ENCODE results near the gene FAAP20.
A peak's percentile ranks its signal among the peaks of the same experiment; 100 is the strongest.

FAAP20 gene

GRCh38 chr1:2199042-2199810 lies 4.7 kb upstream of the FAAP20 start:
- Histone ChIP-seq H3K27ac (replicated peaks; ENCODE audit: low read length) (peak overlapping the region; percentile 46), H3K18ac (ENCODE audit: low read length) (peak overlapping the region; percentile 97), H2BK15ac (ENCODE audit: low read length) (peak overlapping the region; percentile 100), H4K91ac (ENCODE audit: low read depth, low read length, poor library complexity) (peak overlapping the region; percentile 72), H2BK12ac (ENCODE audit: low read length) (peak overlapping the region; percentile 84), H2AK5ac (ENCODE audit: low read depth, low read length) (peak overlapping the region; percentile 100), H3K14ac (ENCODE audit: low read length) (peak overlapping the region; percentile 17), H3K9me3 (replicated peaks in 1 of 2; ENCODE audit: control insufficient read depth in 2 of 2, insufficient read depth in 1 of 2, low read depth in 1 of 2, low read length in 2 of 2) (no peaks in the 10 kb centered on the region), H2BK120ac (ENCODE audit: low read depth, low read length) (no peak overlapping the region), H3K36me3 (replicated peaks in 1 of 2; ENCODE audit: control insufficient read depth in 2 of 2, insufficient read depth in 2 of 2, low read length in 2 of 2) (no peaks in the 10 kb centered on the region), H3K4ac (ENCODE audit: low read length) (peak overlapping the region; percentile 95), H2BK5ac (ENCODE audit: low read length) (peak overlapping the region; percentile 94), H3K27me3 (ENCODE audit: control insufficient read depth in 3 of 3, insufficient read depth in 3 of 3, low read depth in 1 of 3, low read length in 3 of 3) (peaks cover 0 to 3% (median 0%) of the 10 kb centered on the region in 3 experiments), H3K4me3 (ENCODE audit: low read length in 2 of 2) (peak overlapping the region in 1 of 2 donors; percentile 68), H3K4me1 (ENCODE audit: control insufficient read depth in 2 of 2, insufficient read depth in 1 of 2, low read depth in 1 of 2, low read length in 2 of 2) (peaks cover 15 to 33% of the 10 kb centered on the region in 2 donors), H4K8ac (ENCODE audit: low read depth, low read length) (peak overlapping the region; percentile 96), H2AFZ (ENCODE audit: low read length) (peak overlapping the region; percentile 86), H3K79me1 (ENCODE audit: low read depth, low read length) (peaks cover 4% of the 10 kb centered on the region), H3K9ac (ENCODE audit: low read depth, low read length, poor library complexity) (peak overlapping the region; percentile 86), H3K23ac (ENCODE audit: low read depth, low read length, poor library complexity) (peak overlapping the region; percentile 98), H3K4me2 (ENCODE audit: insufficient read depth, low read length, poor library complexity, severe bottlenecking) (peak overlapping the region; percentile 54)
- WGBS, 2 donors (ENCODE audit: extremely low coverage in 2 of 2, insufficient read length in 2 of 2, insufficient replicate concordance in 1 of 2) = no CpG with 5 or more reads among the region's 24 CpGs
- peak; percentile 62 for DNase-seq (ENCODE audit: low spot score)

- no peak overlapping the region for H2BK120ac ChIP-seq (ENCODE audit: low read depth, low read length)
These were observed 4.0 kb upstream of the FAAP20 start for GRCh38 chr1:2198571-2198970.

GRCh38 chr1:2197707-2198165 lies 3.2 kb upstream of the FAAP20 start:
- no peak overlapping the region for H3K18ac ChIP-seq (ENCODE audit: low read length)
- H3K4ac ChIP-seq (ENCODE audit: low read length) = peak overlapping the region; percentile 11
- no CpG with 5 or more reads among the region's 10 CpGs for WGBS, 2 donors (ENCODE audit: extremely low coverage in 2 of 2, insufficient read length in 2 of 2, insufficient replicate concordance in 1 of 2)
- no peak for DNase-seq (ENCODE audit: low spot score)
- peak overlapping the region; percentile 41 for H2BK12ac ChIP-seq (ENCODE audit: low read length)
- H3K9ac ChIP-seq (ENCODE audit: low read depth, low read length, poor library complexity) = peak overlapping the region; percentile 60
- H3K23ac ChIP-seq (ENCODE audit: low read depth, low read length, poor library complexity) = no peak overlapping the region
- H2BK15ac ChIP-seq (ENCODE audit: low read length) = peak overlapping the region; percentile 67
- no peak overlapping the region for H3K4me3 ChIP-seq (ENCODE audit: low read length in 2 of 2)
- H2BK120ac ChIP-seq (ENCODE audit: low read depth, low read length) = peak overlapping the region; percentile 47
- no peaks in the 10 kb centered on the region for H3K9me3 ChIP-seq (replicated peaks in 1 of 2; ENCODE audit: control insufficient read depth in 2 of 2, insufficient read depth in 1 of 2, low read depth in 1 of 2, low read length in 2 of 2)
- no peak overlapping the region for H3K14ac ChIP-seq (ENCODE audit: low read length)
- peaks cover 8% of the 10 kb centered on the region for H3K79me1 ChIP-seq (ENCODE audit: low read depth, low read length)
- peaks cover 15 to 28% of the 10 kb centered on the region in 2 donors for H3K4me1 ChIP-seq (ENCODE audit: control insufficient read depth in 2 of 2, insufficient read depth in 1 of 2, low read depth in 1 of 2, low read length in 2 of 2)
- H2AFZ ChIP-seq (ENCODE audit: low read length) = no peak overlapping the region
- peaks cover 2 to 6% of the 10 kb centered on the region in 2 donors for H3K36me3 ChIP-seq (replicated peaks in 1 of 2; ENCODE audit: control insufficient read depth in 2 of 2, insufficient read depth in 2 of 2, low read length in 2 of 2)
- no peak overlapping the region for H3K4me2 ChIP-seq (ENCODE audit: insufficient read depth, low read length, poor library complexity, severe bottlenecking)
- H4K8ac ChIP-seq (ENCODE audit: low read depth, low read length) = no peak overlapping the region
- peaks cover 0 to 3% (median 0%) of the 10 kb centered on the region in 3 experiments for H3K27me3 ChIP-seq (ENCODE audit: control insufficient read depth in 3 of 3, insufficient read depth in 3 of 3, low read depth in 1 of 3, low read length in 3 of 3)
- H4K91ac ChIP-seq (ENCODE audit: low read depth, low read length, poor library complexity) = no peak overlapping the region
- no peak overlapping the region for H3K27ac ChIP-seq (replicated peaks; ENCODE audit: low read length)
- H2AK5ac ChIP-seq (ENCODE audit: low read depth, low read length) = peak overlapping the region; percentile 92
- H2BK5ac ChIP-seq (ENCODE audit: low read length) = peak overlapping the region; percentile 93

More at GRCh38 chr1:2198571-2198970, 4.0 kb upstream of the FAAP20 start:
- Histone ChIP-seq H3K9ac (ENCODE audit: low read depth, low read length, poor library complexity) (peak overlapping the region; percentile 44), H3K4me1 (ENCODE audit: control insufficient read depth in 2 of 2, insufficient read depth in 1 of 2, low read depth in 1 of 2, low read length in 2 of 2) (peaks cover 13 to 30% of the 10 kb centered on the region in 2 donors), H3K4ac (ENCODE audit: low read length) (peak overlapping the region; percentile 95), H3K27me3 (ENCODE audit: control insufficient read depth in 3 of 3, insufficient read depth in 3 of 3, low read depth in 1 of 3, low read length in 3 of 3) (peaks cover 0 to 3% (median 0%) of the 10 kb centered on the region in 3 experiments), H3K4me2 (ENCODE audit: insufficient read depth, low read length, poor library complexity, severe bottlenecking) (no peak overlapping the region), H3K36me3 (replicated peaks in 1 of 2; ENCODE audit: control insufficient read depth in 2 of 2, insufficient read depth in 2 of 2, low read length in 2 of 2) (no peaks in the 10 kb centered on the region), H3K27ac (replicated peaks; ENCODE audit: low read length) (no peak overlapping the region), H2BK5ac (ENCODE audit: low read length) (peak overlapping the region; percentile 94), H3K23ac (ENCODE audit: low read depth, low read length, poor library complexity) (peak overlapping the region; percentile 98), H2AFZ (ENCODE audit: low read length) (peak overlapping the region; percentile 86), H4K91ac (ENCODE audit: low read depth, low read length, poor library complexity) (peak overlapping the region; percentile 72), H3K18ac (ENCODE audit: low read length) (peak overlapping the region; percentile 97), H3K4me3 (ENCODE audit: low read length in 2 of 2) (peak overlapping the region in 1 of 2 donors; percentile 5), H2BK15ac (ENCODE audit: low read length) (peak overlapping the region; percentile 100), H2AK5ac (ENCODE audit: low read depth, low read length) (peak overlapping the region; percentile 100), H3K79me1 (ENCODE audit: low read depth, low read length) (peaks cover 8% of the 10 kb centered on the region), H2BK12ac (ENCODE audit: low read length) (peak overlapping the region; percentile 99), H3K14ac (ENCODE audit: low read length) (peak overlapping the region; percentile 38), H3K9me3 (replicated peaks in 1 of 2; ENCODE audit: control insufficient read depth in 2 of 2, insufficient read depth in 1 of 2, low read depth in 1 of 2, low read length in 2 of 2) (no peaks in the 10 kb centered on the region), H4K8ac (ENCODE audit: low read depth, low read length) (peak overlapping the region; percentile 96)
- DNase-seq (ENCODE audit: low spot score) = no peak
- WGBS, 2 donors (ENCODE audit: extremely low coverage in 2 of 2, insufficient read length in 2 of 2, insufficient replicate concordance in 1 of 2) = no CpG with 5 or more reads among the region's 11 CpGs
